ENCODE measurements around the gene KCNJ14.

The KCNJ14 gene

DNA sequence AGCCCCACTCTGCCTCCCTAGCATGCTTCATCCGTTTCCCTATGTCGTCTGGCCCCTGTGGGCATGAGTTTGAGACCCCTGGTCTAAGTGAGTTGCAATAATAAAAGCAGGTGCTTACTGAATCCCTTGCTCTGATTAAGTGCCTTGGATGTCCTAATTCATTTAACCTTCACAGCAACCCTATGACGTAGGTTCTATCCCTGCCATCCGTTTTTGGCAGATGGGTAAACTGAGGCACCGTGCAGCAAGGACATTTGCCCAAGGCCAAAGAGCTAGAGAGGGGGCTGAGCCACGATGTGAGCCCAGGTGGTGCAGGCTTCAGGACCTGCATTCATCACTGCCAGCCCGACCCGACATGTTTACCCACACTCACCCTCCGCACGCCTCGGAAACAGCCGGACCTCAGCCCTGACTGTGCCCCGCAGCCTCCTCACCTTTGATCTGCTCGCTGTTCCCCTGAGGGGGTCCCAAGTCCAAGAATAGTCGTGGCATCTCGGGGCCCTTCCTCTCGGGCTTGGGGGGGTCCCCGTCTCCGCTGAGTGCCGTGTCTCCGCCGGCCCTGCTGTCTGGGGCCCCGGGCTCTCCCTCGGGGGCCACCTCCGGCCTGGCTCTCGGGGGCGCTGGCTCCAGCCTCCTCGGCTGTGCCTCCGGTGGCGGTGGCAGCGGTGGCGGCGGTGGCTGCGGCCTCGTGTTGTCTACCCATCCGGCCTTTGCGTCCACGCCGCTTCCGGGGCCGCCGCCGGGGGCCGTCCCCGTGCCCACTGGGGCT lies 41.8 kb downstream of the KCNJ14 start:
- Mint-ChIP-seq H3K27ac (no peak overlapping the region), H3K36me3 (ENCODE audit: low read depth) (peaks cover 2% of the 10 kb centered on the region), H3K4me3 (no peak overlapping the region), H3K27me3 (ENCODE audit: low read depth) (peaks cover 38% of the 10 kb centered on the region), H3K9me3 (no peaks in the 10 kb centered on the region), H3K4me1 (ENCODE audit: low read depth) (peaks cover 22% of the 10 kb centered on the region)

- no peaks in the 10 kb centered on the region for H3K9me3 Mint-ChIP-seq
- peaks cover 30% of the 10 kb centered on the region for H3K27me3 Mint-ChIP-seq (ENCODE audit: low read depth)
- peaks cover 15% of the 10 kb centered on the region for H3K4me1 Mint-ChIP-seq (ENCODE audit: low read depth)
- H3K27ac Mint-ChIP-seq, result no peak overlapping the region
- no peak overlapping the region for H3K4me3 Mint-ChIP-seq
- no peaks in the 10 kb centered on the region for H3K36me3 Mint-ChIP-seq (ENCODE audit: low read depth)
Measured at GRCh38 chr19:48497728-48498594, 42.6 kb downstream of the KCNJ14 start.

- Mint-ChIP-seq H3K27me3 (ENCODE audit: low read depth) (peaks cover 29% of the 10 kb centered on the region), H3K4me1 (ENCODE audit: low read depth) (peaks cover 14% of the 10 kb centered on the region), H3K4me3 (no peak overlapping the region), H3K9me3 (no peaks in the 10 kb centered on the region), H3K27ac (no peak overlapping the region), H3K36me3 (ENCODE audit: low read depth) (no peaks in the 10 kb centered on the region)
Measured at GRCh38 chr19:48498595-48499311, 43.4 kb downstream of the KCNJ14 start.

GRCh38 chr19:48499316-48500090 lies 44.1 kb downstream of the KCNJ14 start:
- no peak overlapping the region for H3K27ac Mint-ChIP-seq
- peaks cover 14% of the 10 kb centered on the region for H3K4me1 Mint-ChIP-seq (ENCODE audit: low read depth)
- no peak overlapping the region for H3K4me3 Mint-ChIP-seq
- no peaks in the 10 kb centered on the region for H3K36me3 Mint-ChIP-seq (ENCODE audit: low read depth)
- no peaks in the 10 kb centered on the region for H3K9me3 Mint-ChIP-seq
- H3K27me3 Mint-ChIP-seq (ENCODE audit: low read depth), result peaks cover 25% of the 10 kb centered on the region

- H3K4me3 Mint-ChIP-seq, result peak overlapping the region; percentile 76
- no peaks in the 10 kb centered on the region for H3K9me3 Mint-ChIP-seq
- no peak overlapping the region for H3K27ac Mint-ChIP-seq
- peaks cover 10% of the 10 kb centered on the region for H3K27me3 Mint-ChIP-seq (ENCODE audit: low read depth)
- peaks cover 7% of the 10 kb centered on the region for H3K4me1 Mint-ChIP-seq (ENCODE audit: low read depth)
- no peaks in the 10 kb centered on the region for H3K36me3 Mint-ChIP-seq (ENCODE audit: low read depth)
Measured at GRCh38 chr19:48500830-48501493, 45.6 kb downstream of the KCNJ14 start.

GRCh38 chr19:48501494-48502349 lies 46.3 kb downstream of the KCNJ14 start:
- Mint-ChIP-seq H3K27ac (peak overlapping the region; percentile 76), H3K4me1 (ENCODE audit: low read depth) (peaks cover 7% of the 10 kb centered on the region), H3K36me3 (ENCODE audit: low read depth) (no peaks in the 10 kb centered on the region), H3K4me3 (peak overlapping the region; percentile 76), H3K9me3 (no peaks in the 10 kb centered on the region), H3K27me3 (ENCODE audit: low read depth) (peaks cover 9% of the 10 kb centered on the region)

- Mint-ChIP-seq H3K4me3 (peak overlapping the region; percentile 76), H3K4me1 (ENCODE audit: low read depth) (peaks cover 7% of the 10 kb centered on the region), H3K27me3 (ENCODE audit: low read depth) (peaks cover 9% of the 10 kb centered on the region), H3K36me3 (ENCODE audit: low read depth) (no peaks in the 10 kb centered on the region), H3K9me3 (no peaks in the 10 kb centered on the region), H3K27ac (no peak overlapping the region)
Measured at GRCh38 chr19:48502350-48503018, 47.1 kb downstream of the KCNJ14 start.

GRCh38 chr19:48506138-48506733 lies 50.9 kb downstream of the KCNJ14 start:
- H3K27ac Mint-ChIP-seq, result no peak overlapping the region
- no peaks in the 10 kb centered on the region for H3K36me3 Mint-ChIP-seq (ENCODE audit: low read depth)
- no peaks in the 10 kb centered on the region for H3K9me3 Mint-ChIP-seq
- peaks cover 3% of the 10 kb centered on the region for H3K27me3 Mint-ChIP-seq (ENCODE audit: low read depth)
- H3K4me3 Mint-ChIP-seq, result no peak overlapping the region
- H3K4me1 Mint-ChIP-seq (ENCODE audit: low read depth), result peaks cover 9% of the 10 kb centered on the region

DNA sequence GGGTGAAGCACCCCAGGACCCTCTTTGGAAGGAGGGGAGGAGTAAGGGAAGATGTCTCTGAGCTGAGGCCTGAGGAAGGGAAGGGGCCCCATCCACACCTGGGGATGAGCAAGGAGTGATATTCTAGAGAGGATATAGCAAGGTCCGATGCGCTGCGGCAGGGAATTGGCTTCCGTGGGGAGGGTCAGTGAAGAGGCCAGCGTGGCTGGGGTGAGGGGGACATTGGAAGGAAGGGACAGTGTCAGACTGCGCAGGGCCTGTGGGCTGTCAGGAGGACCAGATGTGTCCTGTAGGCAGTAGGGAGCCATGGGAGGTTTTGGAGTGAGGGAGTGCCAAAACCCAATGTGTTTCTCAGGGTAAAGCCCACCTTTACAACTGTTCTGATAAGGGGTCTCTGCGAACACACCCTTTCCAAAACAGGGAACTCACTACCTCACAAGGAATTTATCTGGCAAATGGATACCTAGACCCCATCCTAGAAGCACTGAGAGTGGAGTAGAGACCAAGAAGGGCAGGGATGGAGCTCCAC lies 52.6 kb downstream of the KCNJ14 start:
- H3K4me3 Mint-ChIP-seq, result no peak overlapping the region
- H3K4me1 Mint-ChIP-seq (ENCODE audit: low read depth), result peaks cover 4% of the 10 kb centered on the region

GRCh38 chr19:48508729-48509411 lies 53.5 kb downstream of the KCNJ14 start:
- H3K4me3 Mint-ChIP-seq, result no peak overlapping the region
- no peaks in the 10 kb centered on the region for H3K9me3 Mint-ChIP-seq
- H3K27me3 Mint-ChIP-seq (ENCODE audit: low read depth), result no peaks in the 10 kb centered on the region
- H3K27ac Mint-ChIP-seq, result no peak overlapping the region
- H3K36me3 Mint-ChIP-seq (ENCODE audit: low read depth), result no peaks in the 10 kb centered on the region
- H3K4me1 Mint-ChIP-seq (ENCODE audit: low read depth), result peaks cover 6% of the 10 kb centered on the region

More for the DNA sequence above, 52.6 kb downstream of the KCNJ14 start:
- Mint-ChIP-seq H3K36me3 (ENCODE audit: low read depth) (no peaks in the 10 kb centered on the region), H3K9me3 (no peaks in the 10 kb centered on the region), H3K27me3 (ENCODE audit: low read depth) (no peaks in the 10 kb centered on the region), H3K27ac (no peak overlapping the region)

- Mint-ChIP-seq H3K27ac (no peak overlapping the region), H3K4me1 (ENCODE audit: low read depth) (peaks cover 8% of the 10 kb centered on the region), H3K36me3 (ENCODE audit: low read depth) (no peaks in the 10 kb centered on the region), H3K27me3 (ENCODE audit: low read depth) (no peaks in the 10 kb centered on the region), H3K4me3 (no peak overlapping the region), H3K9me3 (no peaks in the 10 kb centered on the region)
Measured at GRCh38 chr19:48509467-48510194, 54.3 kb downstream of the KCNJ14 start.
